ENCODE data around the gene KCNK18. TPM values are rescaled to one million over a fixed set of nuclear protein-coding genes. Genes with fewer than 3 reads are reported as not detected.

Gene KCNK18
- total and polyA plus RNA-seq, 2 experiments from 2014 or later = not detected

GRCh38 chr10:117240621-117241529 lies 43.6 kb downstream of the KCNK18 start, which contains the start of gene SLC18A2:
Gene SLC18A2 (plus strand): TSS chr10:117241114. CDS start chr10:117241694, 580 bp downstream.
- ATAC-seq (peak; percentile 67), DNase-seq (ENCODE audit: low spot score) (peak; percentile 78)
- H3K4me1 Mint-ChIP-seq = peaks cover 5% of the 10 kb centered on the region; the same call in 2 of the 3 replicates
- 0 out of 2 replicates have a peak, but pooled peaks cover 6% of the 10 kb centered on the region for H3K4me1 ChIP-seq (ENCODE audit: insufficient read depth)
- peak within 1 kb of the TSS; percentile 87 for H3K4me2 ChIP-seq
- peaks cover 22% of the 10 kb centered on the region for H3K27me3 Mint-ChIP-seq (ENCODE audit: insufficient read depth, low read depth, poor library complexity)
- peaks cover 3% of the 10 kb centered on the region; the same call in 1 of the 3 replicates for H3K9me3 Mint-ChIP-seq
- peaks cover 3% of the 10 kb centered on the region; the same call in 1 of the 3 replicates for H3K36me3 Mint-ChIP-seq (ENCODE audit: low read depth)
- TF ChIP-seq POLR2AphosphoS5 (IDR thresholded peaks at IDR 0.05; ENCODE audit: low read depth) (peak; percentile 61; the same call in 1 of the 2 replicates), ZNF114 (CRISPR knock-in tag; IDR thresholded peaks at IDR 0.05) (no peak), CREB1 (CRISPR knock-in tag; IDR thresholded peaks at IDR 0.05; ENCODE audit: low read depth) (peak; percentile 93)
- no peaks in the 10 kb centered on the region for H3K79me2 ChIP-seq (replicated peaks; ENCODE audit: insufficient read depth)
- no peaks in the 10 kb centered on the region for H3F3A ChIP-seq (replicated peaks; ENCODE audit: low read depth)
- H3K36me3 ChIP-seq (ENCODE audit: insufficient read depth) = no peaks in the 10 kb centered on the region
- peaks cover 6% of the 10 kb centered on the region; the same call in 1 of the 2 replicates for H4K20me1 ChIP-seq (replicated peaks; ENCODE audit: insufficient read depth)
- no peak within 1 kb of the TSS for H3K27ac ChIP-seq (ENCODE audit: low read depth)
- peak within 1 kb of the TSS; percentile 95 for H2AFZ ChIP-seq
- H3K9me2 ChIP-seq (ENCODE audit: insufficient read depth) = no peaks in the 10 kb centered on the region
- H3K27me3 ChIP-seq (ENCODE audit: insufficient read depth) = peaks cover 25% of the 10 kb centered on the region
- H3K27ac Mint-ChIP-seq = no peak within 1 kb of the TSS
- H3K4me3 Mint-ChIP-seq = peak within 1 kb of the TSS; percentile 79
- H3K4me3 ChIP-seq = peak within 1 kb of the TSS; percentile 77

GRCh38 chr10:117241541-117242462 lies 44.5 kb downstream of the KCNK18 start:
- peak overlapping the region; percentile 95; the same call in 1 of the 2 replicates for H2AFZ ChIP-seq
- Mint-ChIP-seq H3K27me3 (ENCODE audit: insufficient read depth, low read depth, poor library complexity) (peaks cover 22% of the 10 kb centered on the region), H3K4me3 (peak overlapping the region; percentile 79), H3K9me3 (peaks cover 3% of the 10 kb centered on the region; the same call in 1 of the 3 replicates), H3K36me3 (ENCODE audit: low read depth) (peaks cover 3% of the 10 kb centered on the region; the same call in 1 of the 3 replicates), H3K27ac (no peak overlapping the region), H3K4me1 (peaks cover 5% of the 10 kb centered on the region; the same call in 2 of the 3 replicates)
- peak overlapping the region; percentile 87 for H3K4me2 ChIP-seq
- peak; percentile 67 for DNase-seq (ENCODE audit: low spot score)
- H3K27ac ChIP-seq (ENCODE audit: low read depth) = no peak overlapping the region
- no peaks in the 10 kb centered on the region for H3K36me3 ChIP-seq (ENCODE audit: insufficient read depth)
- H3K4me3 ChIP-seq = peak overlapping the region; percentile 77
- TF ChIP-seq CTCF (conservative IDR thresholded peaks at IDR 0.05; ENCODE audit: low read depth in 2 of 2) (no peak), ETS1 (IDR thresholded peaks at IDR 0.05) (no peak), CREB1 (CRISPR knock-in tag; IDR thresholded peaks at IDR 0.05; ENCODE audit: low read depth) (no peak), ZNF331 (CRISPR knock-in tag; IDR thresholded peaks at IDR 0.05; ENCODE audit: low read depth) (no peak), REST (IDR thresholded peaks at IDR 0.05; ENCODE audit: unreplicated experiment) (no peak)
- peaks cover 6% of the 10 kb centered on the region; the same call in 1 of the 2 replicates for H4K20me1 ChIP-seq (replicated peaks; ENCODE audit: insufficient read depth)
- peaks cover 25% of the 10 kb centered on the region for H3K27me3 ChIP-seq (ENCODE audit: insufficient read depth)
- peak; percentile 65 for ATAC-seq
- no peaks in the 10 kb centered on the region for H3F3A ChIP-seq (replicated peaks; ENCODE audit: low read depth)
- H3K79me2 ChIP-seq (replicated peaks; ENCODE audit: insufficient read depth) = no peaks in the 10 kb centered on the region
- 0 out of 2 replicates have a peak, but pooled peaks cover 6% of the 10 kb centered on the region for H3K4me1 ChIP-seq (ENCODE audit: insufficient read depth)
- H3K9me2 ChIP-seq (ENCODE audit: insufficient read depth) = no peaks in the 10 kb centered on the region
